ENCODE results near the gene FCRL3.
"Not testable (repeated sequence)": the region's sequence is repeated elsewhere in the genome, so short reads cannot be mapped to it uniquely, and the experiment has no call there.

FCRL3 gene

DNA sequence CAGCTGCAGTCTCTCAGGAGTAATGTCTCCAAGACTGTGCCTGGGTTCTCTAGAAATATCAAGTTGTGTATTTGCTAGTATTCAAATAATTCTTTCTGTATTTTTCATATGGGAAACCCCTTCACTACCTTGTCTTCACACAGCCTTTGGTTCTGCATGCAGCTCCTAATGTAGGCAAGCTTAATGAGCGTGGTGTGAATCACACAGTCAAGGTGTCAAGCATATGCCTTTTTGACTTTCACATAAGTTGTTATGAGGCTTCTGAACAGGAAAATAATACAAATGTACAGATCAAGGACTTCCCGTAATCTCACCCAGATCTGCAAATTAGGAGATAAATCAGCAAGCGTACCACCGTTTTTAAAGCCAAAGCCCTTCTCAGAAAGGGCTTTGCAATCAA is at the start of gene FCRL3:
TSS of gene FCRL3 (minus strand) at position 38 of the 400 bp plus-strand sequence. CDS start 280 bp downstream, outside the sequence.
- peak; percentile 51 for DNase-seq

DNA sequence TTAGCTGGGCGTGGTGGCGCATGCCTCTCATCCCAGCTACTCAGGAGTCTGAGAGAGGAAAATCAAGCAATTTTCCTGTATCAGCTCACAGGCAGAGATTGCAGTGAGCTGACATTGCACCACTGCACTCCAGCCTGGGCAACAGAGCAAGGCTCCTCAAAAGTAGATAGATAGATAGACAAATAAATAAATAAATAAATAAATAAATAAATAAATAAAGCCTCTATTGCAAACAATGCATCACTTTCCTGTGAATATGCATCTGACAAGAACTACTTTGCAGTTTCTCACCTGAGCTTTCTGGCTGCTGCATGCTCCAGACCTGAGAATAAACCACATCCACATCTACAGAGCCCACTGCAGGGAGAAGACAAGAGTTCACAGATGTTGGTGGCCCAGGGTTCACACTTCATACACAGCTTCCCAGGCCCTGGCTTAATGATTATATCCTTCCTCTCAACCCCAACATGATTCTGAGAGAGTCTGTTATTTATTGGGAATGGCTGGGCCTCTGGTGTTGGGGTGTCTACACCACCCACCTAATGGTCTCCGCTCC is 47.8 kb upstream of the FCRL3 start:
- DNase-seq, result no peak

GRCh38 chr1:157739229-157739901 is 38.8 kb upstream of the FCRL3 start:
- no peak for DNase-seq

DNA sequence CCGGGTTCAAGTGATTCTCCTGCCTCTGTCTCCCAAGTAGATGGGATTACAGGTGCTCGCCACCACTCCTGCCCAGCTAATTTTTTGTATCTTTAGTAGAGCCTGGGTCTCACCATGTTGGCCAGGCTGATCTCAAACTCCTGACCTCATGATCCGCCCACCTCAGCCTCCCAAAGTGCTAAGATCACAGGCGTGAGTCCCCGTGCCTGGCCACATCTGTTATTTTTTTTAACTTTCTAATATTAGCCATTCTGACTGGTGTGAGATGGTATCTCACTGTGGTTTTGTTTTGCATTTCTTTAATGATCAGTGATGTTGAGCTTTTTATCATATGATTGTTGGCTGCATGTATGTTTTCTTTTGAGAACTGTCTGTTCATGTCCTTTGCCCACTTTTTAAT is 35.4 kb upstream of the FCRL3 start:
- not testable (repeated sequence) for DNase-seq

GRCh38 chr1:157734321-157734720 is 33.8 kb upstream of the FCRL3 start:
- no peak for DNase-seq

- no peak for DNase-seq
These were observed 32.2 kb upstream of the FCRL3 start for GRCh38 chr1:157732755-157733154.

GRCh38 chr1:157725221-157725577 is 24.6 kb upstream of the FCRL3 start:
- DNase-seq, result peak; percentile 53

- peak; percentile 20 for DNase-seq
These were observed 24.1 kb upstream of the FCRL3 start for GRCh38 chr1:157724537-157725220.

- DNase-seq, result peak; percentile 44
These were observed 22.6 kb upstream of the FCRL3 start for GRCh38 chr1:157723157-157723556.

GRCh38 chr1:157721985-157722384 is 21.4 kb upstream of the FCRL3 start:
- DNase-seq, result no peak

- no peak for DNase-seq
These were observed 15.2 kb upstream of the FCRL3 start for GRCh38 chr1:157715736-157716135.

GRCh38 chr1:157711802-157712201 is 11.2 kb upstream of the FCRL3 start:
- no peak for DNase-seq

DNA sequence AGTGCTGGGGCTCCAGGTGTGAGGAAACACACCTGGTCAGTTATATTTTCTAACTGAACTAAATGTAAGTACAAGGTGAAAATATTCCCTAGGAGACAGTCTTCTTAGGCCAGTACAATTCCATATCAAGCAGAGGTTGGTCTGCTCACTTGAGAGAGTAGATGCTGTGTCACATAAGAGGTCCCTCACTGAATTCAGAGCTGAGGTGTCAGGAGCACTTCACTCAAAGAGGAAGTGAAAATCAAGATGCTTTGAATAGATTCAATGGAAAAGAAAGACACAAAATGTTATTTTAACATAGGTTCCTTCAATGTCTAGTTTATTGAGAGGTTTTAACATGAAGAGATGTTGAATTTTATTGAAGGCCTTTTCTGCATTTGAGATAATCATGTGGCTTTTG is 4.3 kb upstream of the FCRL3 start:
- no peak for DNase-seq

DNA sequence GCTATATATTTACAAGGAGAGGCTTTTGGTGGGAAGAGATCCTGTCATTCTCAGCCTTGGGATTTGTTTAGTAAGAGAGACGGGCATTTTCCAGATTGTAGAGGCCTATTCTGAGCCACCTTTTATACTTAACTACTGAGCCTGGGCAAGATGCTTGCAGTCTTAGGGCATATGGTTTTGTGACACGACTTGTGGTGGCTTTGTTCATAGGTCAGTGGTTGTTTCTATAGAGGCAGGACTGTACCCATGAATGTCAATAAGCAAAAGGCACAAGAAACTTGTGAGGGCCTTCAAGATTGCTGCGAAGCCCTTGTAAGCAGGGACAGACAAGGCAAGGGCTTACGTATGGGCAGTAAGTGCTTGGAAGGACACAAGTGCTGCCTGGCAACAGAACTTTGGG is 3.4 kb upstream of the FCRL3 start:
- no peak for DNase-seq

- no peak for DNase-seq
These were observed 1.8 kb upstream of the FCRL3 start for GRCh38 chr1:157702308-157702825.

GRCh38 chr1:157700305-157700704 is 264 bp downstream of the FCRL3 start:
- no peak for DNase-seq

- DNase-seq, result no peak
These were observed 2.6 kb downstream of the FCRL3 start for GRCh38 chr1:157697781-157698569.

DNA sequence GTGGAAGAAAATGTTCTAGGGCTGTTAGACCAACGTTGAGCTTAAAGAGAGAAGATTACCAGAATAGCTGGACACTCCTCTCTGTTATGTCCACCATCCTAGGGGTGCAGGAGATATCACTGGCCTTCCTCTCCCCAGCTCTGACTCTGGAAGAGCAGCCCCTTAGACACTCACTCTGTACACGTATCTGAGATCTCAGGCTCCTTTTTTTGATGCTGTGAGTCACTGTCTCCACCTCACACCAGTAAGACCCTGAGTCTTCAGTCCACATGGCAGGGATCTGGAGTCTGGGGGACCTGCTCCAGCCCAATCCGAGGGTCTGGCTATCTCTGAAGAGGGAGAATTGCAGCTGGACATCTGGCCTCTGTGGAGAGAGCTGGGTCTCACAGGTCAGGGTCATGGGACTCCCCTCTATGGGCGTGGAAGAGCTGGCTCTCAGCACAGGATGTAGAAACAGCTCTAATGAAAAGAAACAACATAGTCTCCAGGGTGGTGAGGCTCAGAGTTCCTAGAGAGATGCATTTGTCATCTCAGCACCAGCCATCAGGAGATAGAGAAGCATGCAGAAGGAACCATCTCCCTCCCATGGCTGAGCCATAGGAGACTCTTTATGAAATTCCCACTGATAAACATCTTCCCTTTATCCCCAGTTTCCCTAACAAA is 3.5 kb downstream of the FCRL3 start:
- DNase-seq, result no peak

- no peak for DNase-seq
These were observed 5.2 kb downstream of the FCRL3 start for GRCh38 chr1:157695417-157695816.

GRCh38 chr1:157691285-157691920 is 9.2 kb downstream of the FCRL3 start:
- no peak for DNase-seq

- no peak for DNase-seq
These were observed 17.7 kb downstream of the FCRL3 start for GRCh38 chr1:157682710-157683437.

DNA sequence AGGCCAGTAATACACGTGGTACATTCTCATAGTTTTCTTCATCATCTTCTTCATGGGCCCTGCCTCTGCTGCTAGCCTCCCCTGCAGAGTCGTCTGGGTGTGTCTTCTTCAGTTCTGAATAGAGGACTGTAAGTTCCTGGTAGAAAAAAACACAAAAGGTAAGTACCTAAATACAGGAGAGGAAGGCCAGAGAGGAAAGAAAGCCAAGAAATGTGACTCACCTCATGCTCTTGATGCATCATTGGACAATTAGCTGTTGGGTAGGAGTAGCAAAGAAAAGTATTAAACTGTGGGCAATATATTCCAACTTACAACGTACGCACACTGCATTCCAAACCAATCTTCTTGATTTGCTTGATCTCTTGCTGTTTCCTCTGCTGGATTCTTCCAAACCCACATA is 21.8 kb downstream of the FCRL3 start:
- DNase-seq, result no peak
